Measurements from ENCODE around the gene C1orf159. TPM values are rescaled to one million over a fixed set of nuclear protein-coding genes. Genes with fewer than 3 reads are reported as not detected.
A peak's percentile ranks its signal among the peaks of the same experiment; 100 is the strongest.
"Not testable (repeated sequence)": the region's sequence is repeated elsewhere in the genome, so short reads cannot be mapped to it uniquely, and the experiment has no call there.

The C1orf159 gene
- total RNA-seq, 2 donors from 2014 or later: 18.0 to 18.6 TPM

- Mint-ChIP-seq H3K9me3 (no peaks in the 10 kb centered on the region), H3K4me1 (ENCODE audit: low read depth) (peaks cover 55% of the 10 kb centered on the region), H3K27me3 (ENCODE audit: low read depth) (peaks cover 11% of the 10 kb centered on the region), H3K4me3 (peak overlapping the region; percentile 75 to 95), H3K36me3 (ENCODE audit: insufficient read depth in 2 of 2) (peaks cover 0 to 23% of the 10 kb centered on the region in 2 donors), H3K27ac (peak overlapping the region; percentile 4)
- DNase-seq (no peak), ATAC-seq (replicated peaks in 1 of 2) (no peak)
Measured at GRCh38 chr1:1062348-1063163, 53.3 kb downstream of the C1orf159 start.

DNA sequence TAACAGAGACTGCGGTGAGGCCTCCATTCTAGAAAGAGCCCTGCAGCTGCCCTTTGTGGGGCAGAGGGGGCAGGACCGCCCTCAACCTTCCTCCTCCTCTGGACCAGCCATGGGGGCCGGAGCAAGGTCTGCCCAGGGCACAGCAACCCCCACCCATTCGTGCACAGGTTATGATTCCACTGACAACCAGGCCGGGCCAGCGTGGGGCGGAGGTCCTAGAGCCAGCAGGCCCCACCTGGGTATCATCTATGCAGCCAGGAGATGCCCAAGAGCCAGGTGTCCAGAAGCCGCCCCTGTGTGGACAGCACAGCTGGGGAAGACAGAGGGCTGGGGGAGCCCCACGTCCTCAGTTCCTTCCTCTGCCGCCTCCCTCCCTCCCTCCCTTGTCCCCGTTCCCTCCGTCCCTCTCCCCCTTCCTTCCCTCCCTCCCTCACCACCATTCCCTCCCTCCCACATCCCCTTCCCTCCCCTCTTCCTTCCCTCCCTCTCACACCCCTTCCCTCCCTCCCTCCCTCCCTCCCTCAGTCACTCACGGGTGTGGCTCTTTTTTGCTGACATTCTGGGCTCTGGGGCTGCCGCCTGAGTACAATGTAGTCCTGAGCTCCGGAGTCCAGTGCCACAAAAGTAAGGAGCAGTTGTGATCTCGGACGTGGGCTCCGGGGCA, 54.1 kb downstream of the C1orf159 start:
- DNase-seq (no peak), ATAC-seq (replicated peaks in 1 of 2) (no peak)
- peaks cover 55% of the 10 kb centered on the region for H3K4me1 Mint-ChIP-seq (ENCODE audit: low read depth)
- H3K4me3 Mint-ChIP-seq: peak overlapping the region; percentile 75 to 95
- peaks cover 11% of the 10 kb centered on the region for H3K27me3 Mint-ChIP-seq (ENCODE audit: low read depth)
- H3K9me3 Mint-ChIP-seq: no peaks in the 10 kb centered on the region
- H3K36me3 Mint-ChIP-seq (ENCODE audit: insufficient read depth in 2 of 2): peaks cover 0 to 23% of the 10 kb centered on the region in 2 donors
- H3K27ac Mint-ChIP-seq: no peak overlapping the region

DNA sequence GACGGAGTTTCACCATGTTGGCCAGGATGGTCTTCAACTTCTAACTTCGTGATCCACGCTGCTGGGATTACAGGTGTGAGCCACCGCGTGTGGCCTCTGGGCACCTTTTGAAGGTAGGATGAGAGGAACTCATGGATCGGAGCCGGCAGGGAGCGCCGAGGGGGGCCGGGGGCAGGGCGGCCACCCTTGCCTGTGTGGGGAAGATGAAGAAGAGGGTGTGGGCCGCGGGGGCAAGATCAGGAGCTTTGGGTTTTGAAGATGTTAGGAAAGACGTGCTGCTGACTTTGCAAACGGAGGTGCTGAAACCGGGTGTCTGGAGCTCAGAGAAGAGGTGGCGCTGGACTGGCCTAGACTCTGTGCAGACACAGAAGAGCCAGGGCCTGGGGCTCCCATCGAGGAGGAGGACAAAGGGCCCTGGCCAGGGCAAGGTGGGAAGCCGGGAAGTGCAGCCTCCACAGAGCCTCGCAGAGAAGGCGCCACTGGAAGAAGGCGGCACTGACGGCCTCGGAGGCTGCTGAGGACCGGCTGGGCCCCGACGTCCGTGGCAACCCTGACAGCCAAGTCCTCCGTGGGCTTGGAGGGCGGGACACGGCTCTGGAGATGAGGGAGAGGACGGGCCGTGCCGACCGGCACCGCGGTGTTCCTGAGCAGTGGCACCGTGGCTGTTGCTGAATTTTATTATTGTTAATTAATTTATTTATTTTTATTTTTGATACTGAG, 55.4 kb downstream of the C1orf159 start:
- H3K9me3 Mint-ChIP-seq: no peaks in the 10 kb centered on the region
- ATAC-seq (replicated peaks in 1 of 2): no peak
- H3K36me3 Mint-ChIP-seq (ENCODE audit: insufficient read depth in 2 of 2): peaks cover 0 to 20% of the 10 kb centered on the region in 2 donors
- H3K4me1 Mint-ChIP-seq (ENCODE audit: low read depth): peaks cover 42% of the 10 kb centered on the region
- peaks cover 11% of the 10 kb centered on the region for H3K27me3 Mint-ChIP-seq (ENCODE audit: low read depth)
- no peak for DNase-seq
- H3K27ac Mint-ChIP-seq: no peak overlapping the region
- H3K4me3 Mint-ChIP-seq: peak overlapping the region; percentile 73 to 95

DNA sequence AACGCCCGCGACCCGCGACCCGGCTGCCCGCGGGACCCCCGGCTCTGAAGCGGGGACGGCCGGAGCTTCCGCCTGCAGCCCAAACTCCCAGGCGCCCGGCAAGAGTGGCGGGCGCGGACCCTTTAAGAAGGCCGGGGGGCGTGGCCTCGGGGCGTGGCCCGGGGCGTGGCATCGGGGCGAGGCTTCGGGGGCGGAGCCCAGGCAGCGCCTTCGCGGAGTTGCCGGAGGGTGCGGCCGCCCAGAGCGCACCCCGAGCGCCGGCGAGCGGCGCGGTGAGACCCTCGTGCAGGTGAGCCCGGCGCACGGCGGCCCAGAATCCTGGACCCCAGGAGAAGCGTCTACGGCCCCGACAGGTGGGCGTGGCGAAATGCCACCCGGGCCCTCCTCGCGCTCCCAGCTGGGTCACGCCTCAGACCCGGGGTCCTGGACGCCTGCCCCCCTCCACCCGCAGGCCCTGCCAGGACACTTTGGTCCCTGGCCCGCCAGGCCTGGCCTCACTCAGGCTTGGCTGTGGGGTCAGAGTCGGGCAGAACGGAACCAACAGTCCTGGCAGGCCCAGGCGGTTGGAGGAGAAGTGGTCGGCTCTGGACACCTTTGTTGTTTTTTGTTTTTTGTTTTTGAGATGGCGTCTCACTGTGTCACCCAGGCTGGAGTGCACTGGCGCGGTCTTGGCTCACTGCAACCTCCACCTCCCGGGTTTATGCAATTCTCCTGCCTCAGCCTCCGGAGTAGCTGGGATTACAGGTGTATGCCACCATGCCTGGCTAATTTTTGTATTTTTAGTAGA, 56.2 kb downstream of the C1orf159 start:
- DNase-seq (peak; percentile 92 to 96), ATAC-seq (replicated peaks in 1 of 2) (peak; percentile 63 to 71)
- H3K4me3 Mint-ChIP-seq: peak overlapping the region; percentile 73 to 95
- no peak overlapping the region for H3K27ac Mint-ChIP-seq
- peaks cover 39% of the 10 kb centered on the region for H3K4me1 Mint-ChIP-seq (ENCODE audit: low read depth)
- no peaks in the 10 kb centered on the region for H3K9me3 Mint-ChIP-seq
- H3K36me3 Mint-ChIP-seq (ENCODE audit: insufficient read depth in 2 of 2): peaks cover 0 to 17% of the 10 kb centered on the region in 2 donors
- H3K27me3 Mint-ChIP-seq (ENCODE audit: low read depth): peaks cover 11% of the 10 kb centered on the region

- DNase-seq (peak in 1 of 2 donors; percentile 74), ATAC-seq (replicated peaks in 1 of 2) (peak; percentile 43 to 50)
- Mint-ChIP-seq H3K4me3 (peak overlapping the region; percentile 73 to 95), H3K27me3 (ENCODE audit: low read depth) (peaks cover 11% of the 10 kb centered on the region), H3K36me3 (ENCODE audit: insufficient read depth in 2 of 2) (peaks cover 0 to 16% of the 10 kb centered on the region in 2 donors), H3K27ac (peak overlapping the region; percentile 16), H3K9me3 (no peaks in the 10 kb centered on the region), H3K4me1 (ENCODE audit: low read depth) (peaks cover 33% of the 10 kb centered on the region)
Measured at GRCh38 chr1:1058921-1059493, 56.9 kb downstream of the C1orf159 start.

- peak overlapping the region; percentile 16 for H3K27ac Mint-ChIP-seq
- peak overlapping the region; percentile 73 to 91 for H3K4me3 Mint-ChIP-seq
- peaks cover 0 to 16% of the 10 kb centered on the region in 2 donors for H3K36me3 Mint-ChIP-seq (ENCODE audit: insufficient read depth in 2 of 2)
- peaks cover 11% of the 10 kb centered on the region for H3K27me3 Mint-ChIP-seq (ENCODE audit: low read depth)
- ATAC-seq (replicated peaks in 1 of 2) (no peak), DNase-seq (no peak)
- no peaks in the 10 kb centered on the region for H3K9me3 Mint-ChIP-seq
- H3K4me1 Mint-ChIP-seq (ENCODE audit: low read depth): peaks cover 32% of the 10 kb centered on the region
Measured at GRCh38 chr1:1058088-1058905, 57.6 kb downstream of the C1orf159 start.

GRCh38 chr1:1057769-1058087, 58.2 kb downstream of the C1orf159 start:
- not testable (repeated sequence) for H3K9me3 Mint-ChIP-seq; ATAC-seq (replicated peaks in 1 of 2); H3K27ac Mint-ChIP-seq; DNase-seq
- H3K27me3 Mint-ChIP-seq (ENCODE audit: low read depth): peaks cover 11% of the 10 kb centered on the region
- H3K4me3 Mint-ChIP-seq: peak overlapping the region in 1 of 2 donors; percentile 91
- H3K4me1 Mint-ChIP-seq (ENCODE audit: low read depth): peaks cover 27% of the 10 kb centered on the region
- peaks cover 0 to 16% of the 10 kb centered on the region in 2 donors for H3K36me3 Mint-ChIP-seq (ENCODE audit: insufficient read depth in 2 of 2)

DNA sequence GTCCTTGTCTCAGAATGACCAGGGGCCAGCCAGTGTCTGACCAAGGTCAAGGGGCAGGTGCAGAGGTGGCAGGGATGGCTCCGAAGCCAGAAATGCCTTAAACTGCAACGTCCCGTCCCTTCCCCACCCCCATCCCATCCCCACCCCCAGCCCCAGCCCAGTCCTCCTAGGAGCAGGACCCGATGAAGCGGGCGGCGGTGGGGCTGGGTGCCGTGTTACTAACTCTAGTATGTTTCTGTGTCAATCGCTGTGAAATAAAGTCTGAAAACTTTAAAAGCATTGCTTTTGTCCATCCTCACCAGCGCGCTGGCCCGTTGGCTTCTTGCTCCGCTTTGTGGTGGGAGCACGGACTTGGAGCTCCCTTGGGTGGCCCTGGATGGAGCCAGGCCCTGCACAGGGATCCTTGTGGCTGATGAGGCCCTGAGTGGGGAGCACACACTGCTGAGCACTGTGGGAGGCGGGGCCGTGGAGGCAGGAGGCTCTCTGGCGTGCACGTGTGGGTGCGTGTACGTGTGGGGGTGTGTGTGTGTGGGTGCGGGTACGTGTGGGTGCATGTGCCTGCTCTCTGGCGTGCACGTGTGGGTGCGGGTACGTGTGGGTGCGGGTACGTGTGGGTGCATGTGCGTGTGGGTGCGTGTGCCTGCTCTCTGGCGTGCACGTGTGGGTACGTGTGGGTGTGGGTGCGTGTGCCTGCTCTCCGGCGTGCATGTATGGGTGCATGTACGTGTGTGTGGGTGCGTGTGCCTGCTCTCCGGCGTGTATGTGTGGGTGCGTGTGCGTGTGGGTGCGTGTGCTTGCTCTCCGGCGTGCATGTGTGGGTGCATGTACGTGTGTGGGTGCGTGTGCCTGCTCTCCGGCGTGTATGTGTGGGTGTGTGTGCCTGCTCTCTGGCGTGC, 59.8 kb downstream of the C1orf159 start:
- no peak overlapping the region for H3K4me3 Mint-ChIP-seq
- ATAC-seq (replicated peaks in 1 of 2): no peak
- H3K36me3 Mint-ChIP-seq (ENCODE audit: insufficient read depth in 2 of 2): peaks cover 0 to 10% of the 10 kb centered on the region in 2 donors
- peaks cover 11% of the 10 kb centered on the region for H3K27me3 Mint-ChIP-seq (ENCODE audit: low read depth)
- H3K9me3 Mint-ChIP-seq: peaks cover 0 to 3% of the 10 kb centered on the region in 2 donors
- no peak overlapping the region for H3K27ac Mint-ChIP-seq
- H3K4me1 Mint-ChIP-seq (ENCODE audit: low read depth): peaks cover 19% of the 10 kb centered on the region
- no peak for DNase-seq

DNA sequence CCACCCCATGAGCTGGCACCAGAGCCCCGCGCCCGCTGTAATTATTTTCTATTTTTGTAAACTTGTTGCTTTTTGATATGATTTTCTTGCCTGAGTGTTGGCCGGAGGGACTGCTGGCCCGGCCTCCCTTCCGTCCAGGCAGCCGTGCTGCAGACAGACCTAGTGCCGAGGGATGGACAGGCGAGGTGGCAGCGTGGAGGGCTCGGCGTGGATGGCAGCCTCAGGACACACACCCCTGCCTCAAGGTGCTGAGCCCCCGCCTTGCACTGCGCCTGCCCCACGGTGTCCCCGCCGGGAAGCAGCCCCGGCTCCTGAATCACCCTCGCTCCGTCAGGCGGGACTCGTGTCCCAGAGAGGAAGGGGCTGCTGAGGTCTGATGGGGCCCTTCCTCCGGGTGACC, 60.9 kb downstream of the C1orf159 start:
- DNase-seq: no peak
- peaks cover 11% of the 10 kb centered on the region for H3K27me3 Mint-ChIP-seq (ENCODE audit: low read depth)
- H3K9me3 Mint-ChIP-seq: peaks cover 0 to 3% of the 10 kb centered on the region in 2 donors
- peaks cover 10% of the 10 kb centered on the region for H3K4me1 Mint-ChIP-seq (ENCODE audit: low read depth)
- H3K27ac Mint-ChIP-seq: no peak overlapping the region
- no peak for ATAC-seq (replicated peaks in 1 of 2)
- no peak overlapping the region for H3K4me3 Mint-ChIP-seq
- peaks cover 0 to under 1% of the 10 kb centered on the region in 2 donors for H3K36me3 Mint-ChIP-seq (ENCODE audit: insufficient read depth in 2 of 2)

- no peak for ATAC-seq (replicated peaks in 1 of 2)
- H3K9me3 Mint-ChIP-seq: peaks cover 0 to 3% of the 10 kb centered on the region in 2 donors
Measured at GRCh38 chr1:1054099-1054700, 61.7 kb downstream of the C1orf159 start.

DNA sequence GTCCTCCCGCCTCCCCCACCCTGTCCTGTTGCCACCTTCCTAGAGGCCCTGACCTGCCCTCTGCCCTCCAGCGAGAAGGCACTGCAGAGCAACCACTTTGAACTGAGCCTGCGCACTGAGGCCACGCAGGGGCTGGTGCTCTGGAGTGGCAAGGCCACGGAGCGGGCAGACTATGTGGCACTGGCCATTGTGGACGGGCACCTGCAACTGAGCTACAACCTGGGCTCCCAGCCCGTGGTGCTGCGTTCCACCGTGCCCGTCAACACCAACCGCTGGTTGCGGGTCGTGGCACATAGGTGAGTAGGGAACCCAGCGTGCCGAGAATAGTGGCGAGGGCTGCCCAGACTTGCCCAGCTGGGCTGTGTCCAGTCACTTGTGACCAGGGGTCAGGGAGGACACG, 62.2 kb downstream of the C1orf159 start:
- H3K27ac Mint-ChIP-seq: no peak overlapping the region
- H3K27me3 Mint-ChIP-seq (ENCODE audit: low read depth): peaks cover 9% of the 10 kb centered on the region
- ATAC-seq (replicated peaks in 1 of 2) (no peak), DNase-seq (no peak)
- no peaks in the 10 kb centered on the region for H3K36me3 Mint-ChIP-seq (ENCODE audit: insufficient read depth in 2 of 2)
- peaks cover 6% of the 10 kb centered on the region for H3K4me1 Mint-ChIP-seq (ENCODE audit: low read depth)
- no peak overlapping the region for H3K4me3 Mint-ChIP-seq
- H3K9me3 Mint-ChIP-seq: peaks cover 0 to 3% of the 10 kb centered on the region in 2 donors

More at GRCh38 chr1:1054099-1054700, 61.7 kb downstream of the C1orf159 start:
- H3K4me3 Mint-ChIP-seq: no peak overlapping the region
- peaks cover 11% of the 10 kb centered on the region for H3K27me3 Mint-ChIP-seq (ENCODE audit: low read depth)
- H3K4me1 Mint-ChIP-seq (ENCODE audit: low read depth): peaks cover 9% of the 10 kb centered on the region
- no peaks in the 10 kb centered on the region for H3K36me3 Mint-ChIP-seq (ENCODE audit: insufficient read depth in 2 of 2)
- DNase-seq: no peak
- H3K27ac Mint-ChIP-seq: no peak overlapping the region

Data from activated T-cell treated with anti-CD3 and anti-CD28 coated beads, Interleukin-2, amount 50 U/mL, for 72 hours (primary cell).